ENCODE results near the gene REX1BD. TPM values are rescaled to one million over a fixed set of nuclear protein-coding genes. Genes with fewer than 3 reads are reported as not detected.

The REX1BD gene
- total and polyA plus RNA-seq, 2 of the 8 experiments (the other 6 are each of a cell fraction or from before 2014, with no cell fraction given) = 56.8 to 62.7 TPM

GRCh38 chr19:18605546-18606280 lies 17.1 kb downstream of the REX1BD start (continued):
- peak; percentile 99 for TF ChIP-seq EZH2 (IDR thresholded peaks at IDR 0.05; ENCODE audit: low read depth, low read length, severe bottlenecking)
- TF ChIP-seq TEAD4 (IDR thresholded peaks at IDR 0.05; ENCODE audit: low read depth, low read length) = peak; percentile 40; the same call in 1 of the 2 replicates
- TF ChIP-seq SP2 (IDR thresholded peaks at IDR 0.05; ENCODE audit: low read length) = no peak
- TF ChIP-seq SAP30 (IDR thresholded peaks at IDR 0.05; ENCODE audit: insufficient read depth, insufficient replicate concordance, low read length) = no peak
- no peak for TF ChIP-seq JUND (IDR thresholded peaks at IDR 0.05; ENCODE audit: low read length)
- no peak for TF ChIP-seq MAX (IDR thresholded peaks at IDR 0.05)
